Suprapubic skin (tissue), 4 donors: ENCODE measurements around the gene SUSD4.

ENCODE experiments used
- EP300 ChIP-seq: sonication (generic); formaldehyde crosslinking; IDR thresholded peaks from one replicate; pipeline ENCODE4 v1.6.1; 2017; ENCODE audit warnings: antibody characterized with exemption
- POLR2A ChIP-seq, 2 donors: fragments of 450-650 bp; IDR thresholded peaks; one replicate each; pipeline ENCODE4 v1.6.1; 2017; ENCODE audit warnings: antibody characterized with exemption in 2 of 2, mild to moderate bottlenecking in 2 of 2, moderate library complexity in 2 of 2
- POLR2AphosphoS5 ChIP-seq, 3 donors: sonication (generic); formaldehyde crosslinking; IDR thresholded peaks; one replicate each; pipeline ENCODE4 v1.6.1; 2017; ENCODE audit warnings: antibody characterized with exemption in 3 of 3
- TF ChIP-seq, protein P1 (sequence below), 2 donors: fragments of 200-600 bp in 1 of 2; fragments of 450-650 bp in 1 of 2; sonication (generic) in 1 of 2; IDR thresholded peaks; one replicate each; pipeline ENCODE4 v1.5.1; 2016 to 2019; ENCODE audit warnings: antibody characterized with exemption in 2 of 2, mild to moderate bottlenecking in 1 of 2, moderate library complexity in 1 of 2

DNA sequence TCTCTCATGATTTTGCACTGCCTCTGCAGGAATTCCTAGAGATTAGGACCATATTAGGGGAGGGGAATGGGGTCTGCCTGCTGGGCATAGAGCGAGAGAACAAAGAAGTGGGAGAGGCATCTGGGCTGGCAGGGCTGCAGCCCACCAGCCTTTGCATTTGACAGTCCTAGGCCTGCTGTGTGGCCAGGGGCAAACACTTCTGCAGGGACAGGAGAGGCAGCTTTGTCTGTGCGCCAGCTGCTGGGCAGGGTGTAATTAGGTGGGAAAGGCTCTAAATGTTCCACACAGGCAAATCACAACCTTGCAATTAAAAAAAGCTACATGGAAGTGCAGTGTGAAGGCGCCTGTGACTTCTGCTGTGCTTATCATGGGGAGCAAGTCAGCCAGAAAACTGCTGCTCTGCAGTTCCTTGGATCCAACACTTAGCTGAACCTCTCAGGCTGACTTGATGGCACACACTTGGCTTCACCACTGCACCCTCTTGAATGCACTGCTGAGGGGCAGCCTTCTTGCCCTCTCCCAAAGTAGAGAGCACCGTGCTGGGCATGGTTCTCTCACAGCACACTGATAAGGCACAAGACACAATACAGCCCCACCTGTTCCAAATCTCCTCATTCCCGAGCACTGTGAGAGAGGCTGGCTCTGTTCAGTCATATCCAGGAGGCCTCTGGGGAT, 147.3 kb downstream of the SUSD4 start:
- TF ChIP-seq, protein P1, sequence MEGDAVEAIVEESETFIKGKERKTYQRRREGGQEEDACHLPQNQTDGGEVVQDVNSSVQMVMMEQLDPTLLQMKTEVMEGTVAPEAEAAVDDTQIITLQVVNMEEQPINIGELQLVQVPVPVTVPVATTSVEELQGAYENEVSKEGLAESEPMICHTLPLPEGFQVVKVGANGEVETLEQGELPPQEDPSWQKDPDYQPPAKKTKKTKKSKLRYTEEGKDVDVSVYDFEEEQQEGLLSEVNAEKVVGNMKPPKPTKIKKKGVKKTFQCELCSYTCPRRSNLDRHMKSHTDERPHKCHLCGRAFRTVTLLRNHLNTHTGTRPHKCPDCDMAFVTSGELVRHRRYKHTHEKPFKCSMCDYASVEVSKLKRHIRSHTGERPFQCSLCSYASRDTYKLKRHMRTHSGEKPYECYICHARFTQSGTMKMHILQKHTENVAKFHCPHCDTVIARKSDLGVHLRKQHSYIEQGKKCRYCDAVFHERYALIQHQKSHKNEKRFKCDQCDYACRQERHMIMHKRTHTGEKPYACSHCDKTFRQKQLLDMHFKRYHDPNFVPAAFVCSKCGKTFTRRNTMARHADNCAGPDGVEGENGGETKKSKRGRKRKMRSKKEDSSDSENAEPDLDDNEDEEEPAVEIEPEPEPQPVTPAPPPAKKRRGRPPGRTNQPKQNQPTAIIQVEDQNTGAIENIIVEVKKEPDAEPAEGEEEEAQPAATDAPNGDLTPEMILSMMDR (IDR thresholded peaks at IDR 0.05): no peak
- TF ChIP-seq POLR2A (IDR thresholded peaks at IDR 0.05): no peak
- no peak for TF ChIP-seq EP300
- TF ChIP-seq POLR2AphosphoS5 (IDR thresholded peaks at IDR 0.05): no peak
